Measurements from ENCODE around the gene ZNF580. TPM values are rescaled to one million over a fixed set of nuclear protein-coding genes. Genes with fewer than 3 reads are reported as not detected.

ZNF580 gene
- total and polyA plus RNA-seq, 9 of the 15 experiments (the other 6 are each of a cell fraction or from before 2014, with no cell fraction given) = 2.3 to 47.4 (median 6.0) TPM

DNA sequence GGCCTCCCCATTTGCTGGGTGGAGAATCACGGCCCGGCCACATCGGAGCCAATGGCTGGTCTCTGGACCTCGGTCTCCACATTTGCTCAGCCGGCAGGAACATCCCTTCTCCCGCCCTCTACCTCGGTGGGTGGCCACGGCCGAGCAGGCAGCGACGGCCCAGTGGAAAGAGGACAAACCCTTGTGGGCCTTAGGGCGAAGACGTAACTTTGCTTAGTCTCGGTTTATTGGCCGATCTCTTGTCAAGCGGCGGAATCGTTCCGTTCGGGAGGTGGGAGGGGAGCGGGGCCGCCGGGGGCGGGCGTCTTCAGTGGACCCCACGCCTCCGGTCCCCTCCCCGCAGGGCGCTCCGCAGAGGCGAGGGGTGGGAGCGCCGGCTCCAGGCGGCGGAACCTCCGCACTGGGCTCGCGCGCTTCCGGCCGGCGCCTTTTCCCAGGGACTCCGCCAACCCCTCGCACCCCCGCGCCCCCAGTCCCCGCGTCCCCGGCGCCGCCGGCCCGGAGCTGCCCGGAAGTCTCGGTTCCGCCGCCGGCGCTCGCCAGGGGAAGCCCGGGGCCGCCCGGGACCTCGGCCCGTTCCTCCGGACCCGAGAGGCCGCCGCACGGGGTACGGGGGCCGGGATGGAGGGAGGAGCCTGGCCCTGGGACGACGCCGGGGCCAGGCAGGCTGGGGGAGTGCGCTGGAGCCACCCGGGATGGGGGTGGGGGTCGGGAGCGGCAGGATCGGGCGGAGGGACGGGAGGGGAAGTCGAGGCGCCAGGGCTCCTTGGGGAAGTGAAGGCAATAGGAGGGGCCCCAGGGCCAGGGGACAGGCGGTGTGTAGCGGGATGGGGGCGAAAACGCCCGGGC lies at the start of gene ZNF580 (continued):
- TF ChIP-seq, protein P1, sequence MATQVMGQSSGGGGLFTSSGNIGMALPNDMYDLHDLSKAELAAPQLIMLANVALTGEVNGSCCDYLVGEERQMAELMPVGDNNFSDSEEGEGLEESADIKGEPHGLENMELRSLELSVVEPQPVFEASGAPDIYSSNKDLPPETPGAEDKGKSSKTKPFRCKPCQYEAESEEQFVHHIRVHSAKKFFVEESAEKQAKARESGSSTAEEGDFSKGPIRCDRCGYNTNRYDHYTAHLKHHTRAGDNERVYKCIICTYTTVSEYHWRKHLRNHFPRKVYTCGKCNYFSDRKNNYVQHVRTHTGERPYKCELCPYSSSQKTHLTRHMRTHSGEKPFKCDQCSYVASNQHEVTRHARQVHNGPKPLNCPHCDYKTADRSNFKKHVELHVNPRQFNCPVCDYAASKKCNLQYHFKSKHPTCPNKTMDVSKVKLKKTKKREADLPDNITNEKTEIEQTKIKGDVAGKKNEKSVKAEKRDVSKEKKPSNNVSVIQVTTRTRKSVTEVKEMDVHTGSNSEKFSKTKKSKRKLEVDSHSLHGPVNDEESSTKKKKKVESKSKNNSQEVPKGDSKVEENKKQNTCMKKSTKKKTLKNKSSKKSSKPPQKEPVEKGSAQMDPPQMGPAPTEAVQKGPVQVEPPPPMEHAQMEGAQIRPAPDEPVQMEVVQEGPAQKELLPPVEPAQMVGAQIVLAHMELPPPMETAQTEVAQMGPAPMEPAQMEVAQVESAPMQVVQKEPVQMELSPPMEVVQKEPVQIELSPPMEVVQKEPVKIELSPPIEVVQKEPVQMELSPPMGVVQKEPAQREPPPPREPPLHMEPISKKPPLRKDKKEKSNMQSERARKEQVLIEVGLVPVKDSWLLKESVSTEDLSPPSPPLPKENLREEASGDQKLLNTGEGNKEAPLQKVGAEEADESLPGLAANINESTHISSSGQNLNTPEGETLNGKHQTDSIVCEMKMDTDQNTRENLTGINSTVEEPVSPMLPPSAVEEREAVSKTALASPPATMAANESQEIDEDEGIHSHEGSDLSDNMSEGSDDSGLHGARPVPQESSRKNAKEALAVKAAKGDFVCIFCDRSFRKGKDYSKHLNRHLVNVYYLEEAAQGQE (IDR thresholded peaks at IDR 0.05; ENCODE audit: borderline replicate concordance) = no peak
- TF ChIP-seq, protein P1 (CRISPR knock-in tag; IDR thresholded peaks at IDR 0.05; ENCODE audit: low read depth) = 0 out of 2 replicates have a peak, but pooled peaks have one; percentile 16
- TF ChIP-seq NR2C2 (CRISPR knock-in tag; IDR thresholded peaks at IDR 0.05) = no peak
- peak; percentile 72 for TF ChIP-seq NR2C2 (tag; IDR thresholded peaks at IDR 0.05)
- TF ChIP-seq HNRNPK (IDR thresholded peaks at IDR 0.05; ENCODE audit: low read depth, low read length, poor library complexity, severe bottlenecking) = peak; percentile 23
- no peak for TF ChIP-seq NR1H2 (CRISPR knock-in tag; IDR thresholded peaks at IDR 0.05)
- TF ChIP-seq MCM3 (IDR thresholded peaks at IDR 0.05) = no peak
- no peak for TF ChIP-seq POLR2A (conservative IDR thresholded peaks at IDR 0.05)
- TF ChIP-seq ZNF444 (CRISPR knock-in tag; IDR thresholded peaks at IDR 0.05) = no peak
- peak; percentile 62; the same call in 1 of the 2 replicates for TF ChIP-seq ZEB2 (IDR thresholded peaks at IDR 0.05)
- TF ChIP-seq, protein P2, sequence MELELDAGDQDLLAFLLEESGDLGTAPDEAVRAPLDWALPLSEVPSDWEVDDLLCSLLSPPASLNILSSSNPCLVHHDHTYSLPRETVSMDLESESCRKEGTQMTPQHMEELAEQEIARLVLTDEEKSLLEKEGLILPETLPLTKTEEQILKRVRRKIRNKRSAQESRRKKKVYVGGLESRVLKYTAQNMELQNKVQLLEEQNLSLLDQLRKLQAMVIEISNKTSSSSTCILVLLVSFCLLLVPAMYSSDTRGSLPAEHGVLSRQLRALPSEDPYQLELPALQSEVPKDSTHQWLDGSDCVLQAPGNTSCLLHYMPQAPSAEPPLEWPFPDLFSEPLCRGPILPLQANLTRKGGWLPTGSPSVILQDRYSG (tag; conservative IDR thresholded peaks at IDR 0.05; ENCODE audit: low read depth) = no peak
- TF ChIP-seq SAFB (IDR thresholded peaks at IDR 0.05; ENCODE audit: borderline replicate concordance, low read depth, low read length) = 0 out of 2 replicates have a peak, but pooled peaks have one; percentile 61
- TF ChIP-seq NCOA1 (IDR thresholded peaks at IDR 0.05; ENCODE audit: low read depth) = peak; percentile 65; the same call in 1 of the 2 replicates
- TF ChIP-seq PHF8 (IDR thresholded peaks at IDR 0.05; ENCODE audit: borderline replicate concordance, low read length) = peak; percentile 55; the same call in 1 of the 2 replicates
- TF ChIP-seq RB1 (IDR thresholded peaks at IDR 0.05; ENCODE audit: low read depth) = 0 out of 2 replicates have a peak, but pooled peaks have one; percentile 58
- peak; percentile 52; the same call in 1 of the 2 replicates for TF ChIP-seq GTF2E2 (tag; IDR thresholded peaks at IDR 0.05)
- TF ChIP-seq ZBTB1 (CRISPR knock-in tag; IDR thresholded peaks at IDR 0.05; ENCODE audit: borderline replicate concordance, low read depth) = 0 out of 2 replicates have a peak, but pooled peaks have one; percentile 0
- TF ChIP-seq JUND (IDR thresholded peaks at IDR 0.05; ENCODE audit: borderline replicate concordance, low read depth, low read length) = no peak
- TF ChIP-seq JUND (tag; IDR thresholded peaks at IDR 0.05; ENCODE audit: borderline replicate concordance, low read depth, low read length) = no peak
- TF ChIP-seq MAFG (tag; conservative IDR thresholded peaks at IDR 0.05) = no peak
- no peak for TF ChIP-seq ZNF431 (CRISPR knock-in tag; IDR thresholded peaks at IDR 0.05)
